Caco-2 (cell line): Measurements from ENCODE around the gene COG7. TPM values are rescaled to one million over a fixed set of nuclear protein-coding genes. Genes with fewer than 3 reads are reported as not detected.

ENCODE experiments used
- BruUV-seq: library from RNA; stranded (reverse); fragments of 400-500 nt; replicated peaks from 2 replicates; lab custom pipeline; 2021; lab: Mats Ljungman, UMichigan
- CTCF ChIA-PET: fragments of 300-600 bp; sonication (Branson Sonifier 250); formaldehyde crosslinking; loops from one replicate; lab custom pipeline; 2022; ENCODE audit warnings: antibody characterized with exemption; lab: Charles Lee
- POLR2A ChIA-PET: fragments of 300-600 bp; sonication (Branson Sonifier 250); formaldehyde crosslinking; loops from one replicate; lab custom pipeline; 2022; ENCODE audit warnings: antibody characterized with exemption; lab: Charles Lee
- DNase-seq, 2 experiments: peaks; one replicate each; pipeline versions ENCODE4 v3.0.0 to v3.0.0-alpha.2; 2020 to 2022
- H3K27me3 ChIP-seq: replicated peaks from 2 replicates; pipeline ENCODE4 v1.6.0; 2011; ENCODE audit warnings: low read length; ENCODE audit not compliant: control insufficient read depth, insufficient read depth
- H3K36me3 ChIP-seq: 2 replicates; pipeline ENCODE4 v1.5.1; 2011; ENCODE audit warnings: low read length; ENCODE audit not compliant: control insufficient read depth, insufficient read depth
- H3K4me1 ChIP-seq: fragments of 250-450 bp; sonication (Bioruptor Pico); 2 replicates; pipeline ENCODE4 v1.5.1; 2020; ENCODE audit warnings: mild to moderate bottlenecking
- H3K4me3 ChIP-seq: 2 replicates; pipeline ENCODE4 v1.5.1; 2011; ENCODE audit warnings: low read depth, mild to moderate bottlenecking, control low read depth, low read length
- H3K9me3 ChIP-seq: fragments of 250-450 bp; sonication (Bioruptor Pico); 2 replicates; pipeline ENCODE4 v1.5.1; 2020; ENCODE audit warnings: mild to moderate bottlenecking, moderate library complexity
- H3K27ac Mint-ChIP-seq: one replicate; pipeline ENCODE4 v1.8.0; 2022; ENCODE audit warnings: mixed read lengths; ENCODE audit not compliant: unreplicated experiment
- H3K27me3 Mint-ChIP-seq: one replicate; pipeline ENCODE4 v1.8.0; 2022; ENCODE audit warnings: mixed read lengths; ENCODE audit not compliant: insufficient read depth, unreplicated experiment
- H3K36me3 Mint-ChIP-seq: one replicate; pipeline ENCODE4 v1.8.0; 2022; ENCODE audit warnings: mild to moderate bottlenecking, mixed read lengths; ENCODE audit not compliant: insufficient read depth, unreplicated experiment
- H3K4me1 Mint-ChIP-seq: one replicate; pipeline ENCODE4 v1.8.0; 2022; ENCODE audit warnings: low read depth, mixed read lengths; ENCODE audit not compliant: unreplicated experiment
- H3K4me3 Mint-ChIP-seq: one replicate; pipeline ENCODE4 v1.8.0; 2022; ENCODE audit warnings: mild to moderate bottlenecking, moderate library complexity, mixed read lengths; ENCODE audit not compliant: unreplicated experiment
- H3K9me3 Mint-ChIP-seq: one replicate; pipeline ENCODE4 v1.8.0; 2022; ENCODE audit warnings: mixed read lengths; ENCODE audit not compliant: unreplicated experiment
- intact Hi-C: fragments of 100-400 bp; cut with micrococcal nuclease; formaldehyde crosslinking; loops from one replicate; pipeline ENCODE4 v1.10.0; 2022; ENCODE audit not compliant: unreplicated experiment
- total RNA-seq: library from RNA; stranded (reverse); gene quantifications from 2 replicates; pipeline ENCODE4 v1.2.3, GENCODE V29; 2022
- TF ChIP-seq, protein P1 (sequence below), 2 experiments: fragments of 200-600 bp in 1 of 2; IDR thresholded peaks; 1 replicate in 1 of 2; 2 replicates in 1 of 2; pipeline versions ENCODE4 v1.5.1 to v1.8.0; 2011 to 2022; ENCODE audit warnings: antibody characterized with exemption in 1 of 2, control low read depth in 1 of 2, inconsistent platforms in 1 of 2, low read depth in 1 of 2, low read length in 1 of 2, mild to moderate bottlenecking in 1 of 2, moderate library complexity in 1 of 2; ENCODE audit not compliant: insufficient read depth in 1 of 2, severe bottlenecking in 1 of 2, unreplicated experiment in 1 of 2

The COG7 gene
- total RNA-seq, 1 experiment from 2014 or later, result 12.4 TPM

- CTCF ChIA-PET, result no interaction called here
- H3K9me3 Mint-ChIP-seq, result no peaks in the 10 kb centered on the region
- intact Hi-C loops, result no loop called here
Observed at GRCh38 chr16:23378921-23379320, 74.1 kb downstream of the COG7 start.

DNA sequence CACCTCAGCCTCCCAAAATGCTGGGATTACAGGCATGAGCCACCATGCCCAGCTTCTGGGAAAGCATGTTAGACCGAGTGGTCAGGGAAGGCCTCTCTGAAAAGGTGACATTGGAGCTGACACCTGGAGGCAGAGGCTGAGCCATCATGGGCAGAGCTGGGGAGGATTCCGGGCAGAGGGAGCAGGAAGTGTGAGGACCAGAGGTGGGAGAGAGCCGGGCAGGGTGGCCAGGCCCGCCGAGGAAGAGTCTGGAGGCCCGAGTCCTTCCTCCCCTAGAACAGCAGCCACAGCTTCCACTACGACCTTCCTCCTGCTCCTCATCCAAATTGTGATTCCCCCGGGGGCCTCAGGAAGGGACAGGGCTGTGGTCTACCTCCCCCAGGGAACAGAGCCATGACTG is 74.7 kb downstream of the COG7 start:
- DNase-seq, result no peak
- no peaks in the 10 kb centered on the region for H3K36me3 ChIP-seq
- Mint-ChIP-seq H3K9me3 (no peaks in the 10 kb centered on the region), H3K27ac (no peak overlapping the region), H3K4me3 (no peak overlapping the region), H3K27me3 (peaks cover 15% of the 10 kb centered on the region), H3K36me3 (no peaks in the 10 kb centered on the region), H3K4me1 (no peaks in the 10 kb centered on the region)
- no peaks in the 10 kb centered on the region for H3K9me3 ChIP-seq
- BruUV-seq, result no TSS peak
- H3K27me3 ChIP-seq, result no peaks in the 10 kb centered on the region
- TF ChIP-seq, protein P1, sequence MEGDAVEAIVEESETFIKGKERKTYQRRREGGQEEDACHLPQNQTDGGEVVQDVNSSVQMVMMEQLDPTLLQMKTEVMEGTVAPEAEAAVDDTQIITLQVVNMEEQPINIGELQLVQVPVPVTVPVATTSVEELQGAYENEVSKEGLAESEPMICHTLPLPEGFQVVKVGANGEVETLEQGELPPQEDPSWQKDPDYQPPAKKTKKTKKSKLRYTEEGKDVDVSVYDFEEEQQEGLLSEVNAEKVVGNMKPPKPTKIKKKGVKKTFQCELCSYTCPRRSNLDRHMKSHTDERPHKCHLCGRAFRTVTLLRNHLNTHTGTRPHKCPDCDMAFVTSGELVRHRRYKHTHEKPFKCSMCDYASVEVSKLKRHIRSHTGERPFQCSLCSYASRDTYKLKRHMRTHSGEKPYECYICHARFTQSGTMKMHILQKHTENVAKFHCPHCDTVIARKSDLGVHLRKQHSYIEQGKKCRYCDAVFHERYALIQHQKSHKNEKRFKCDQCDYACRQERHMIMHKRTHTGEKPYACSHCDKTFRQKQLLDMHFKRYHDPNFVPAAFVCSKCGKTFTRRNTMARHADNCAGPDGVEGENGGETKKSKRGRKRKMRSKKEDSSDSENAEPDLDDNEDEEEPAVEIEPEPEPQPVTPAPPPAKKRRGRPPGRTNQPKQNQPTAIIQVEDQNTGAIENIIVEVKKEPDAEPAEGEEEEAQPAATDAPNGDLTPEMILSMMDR (IDR thresholded peaks at IDR 0.05; ENCODE audit: insufficient read depth in 1 of 2, low read depth in 1 of 2, low read length in 1 of 2, severe bottlenecking in 1 of 2, unreplicated experiment in 1 of 2), result no peak
- POLR2A ChIA-PET, result no interaction called here
- H3K4me1 ChIP-seq, result no peaks in the 10 kb centered on the region
- no peak overlapping the region for H3K4me3 ChIP-seq
- CTCF ChIA-PET, result no interaction called here
- intact Hi-C loops, result no loop called here

More at GRCh38 chr16:23378921-23379320, 74.1 kb downstream of the COG7 start:
- H3K36me3 ChIP-seq, result no peaks in the 10 kb centered on the region
- POLR2A ChIA-PET, result no interaction called here
- Mint-ChIP-seq H3K27ac (no peak overlapping the region), H3K36me3 (no peaks in the 10 kb centered on the region), H3K4me3 (no peak overlapping the region), H3K27me3 (peaks cover 15% of the 10 kb centered on the region), H3K4me1 (no peaks in the 10 kb centered on the region)
- no peak overlapping the region for H3K4me3 ChIP-seq
- no peaks in the 10 kb centered on the region for H3K4me1 ChIP-seq
- no TSS peak for BruUV-seq
- H3K9me3 ChIP-seq, result no peaks in the 10 kb centered on the region
- TF ChIP-seq, protein P1 (IDR thresholded peaks at IDR 0.05; ENCODE audit: insufficient read depth in 1 of 2, low read depth in 1 of 2, low read length in 1 of 2, severe bottlenecking in 1 of 2, unreplicated experiment in 1 of 2), result no peak
- H3K27me3 ChIP-seq, result no peaks in the 10 kb centered on the region
- no peak for DNase-seq

GRCh38 chr16:23377071-23377931 is 75.7 kb downstream of the COG7 start:
- Histone ChIP-seq H3K4me1 (no peaks in the 10 kb centered on the region), H3K36me3 (no peaks in the 10 kb centered on the region), H3K9me3 (no peaks in the 10 kb centered on the region), H3K4me3 (no peak overlapping the region), H3K27me3 (no peaks in the 10 kb centered on the region)
- peaks cover 15% of the 10 kb centered on the region for H3K27me3 Mint-ChIP-seq
- no TSS peak for BruUV-seq
- no peaks in the 10 kb centered on the region for H3K4me1 Mint-ChIP-seq
- DNase-seq, result no peak
- H3K4me3 Mint-ChIP-seq, result no peak overlapping the region
- no peak overlapping the region for H3K27ac Mint-ChIP-seq
- H3K36me3 Mint-ChIP-seq, result no peaks in the 10 kb centered on the region
- ChIA-PET POLR2A (no interaction called here), CTCF (interaction anchor here (0.6 kb wide), 1 partner anchor 81 kb away, joined by 7 read pairs; no protein-coding TSS in a partner anchor)
- intact Hi-C loops, result no loop called here
- H3K9me3 Mint-ChIP-seq, result no peaks in the 10 kb centered on the region
- TF ChIP-seq, protein P1 (IDR thresholded peaks at IDR 0.05; ENCODE audit: insufficient read depth in 1 of 2, low read depth in 1 of 2, low read length in 1 of 2, severe bottlenecking in 1 of 2, unreplicated experiment in 1 of 2), result no peak
